ENCODE measurements around the gene CD19.
"Not testable (repeated sequence)": the region's sequence is repeated elsewhere in the genome, so short reads cannot be mapped to it uniquely, and the experiment has no call there.

CD19 gene

DNA sequence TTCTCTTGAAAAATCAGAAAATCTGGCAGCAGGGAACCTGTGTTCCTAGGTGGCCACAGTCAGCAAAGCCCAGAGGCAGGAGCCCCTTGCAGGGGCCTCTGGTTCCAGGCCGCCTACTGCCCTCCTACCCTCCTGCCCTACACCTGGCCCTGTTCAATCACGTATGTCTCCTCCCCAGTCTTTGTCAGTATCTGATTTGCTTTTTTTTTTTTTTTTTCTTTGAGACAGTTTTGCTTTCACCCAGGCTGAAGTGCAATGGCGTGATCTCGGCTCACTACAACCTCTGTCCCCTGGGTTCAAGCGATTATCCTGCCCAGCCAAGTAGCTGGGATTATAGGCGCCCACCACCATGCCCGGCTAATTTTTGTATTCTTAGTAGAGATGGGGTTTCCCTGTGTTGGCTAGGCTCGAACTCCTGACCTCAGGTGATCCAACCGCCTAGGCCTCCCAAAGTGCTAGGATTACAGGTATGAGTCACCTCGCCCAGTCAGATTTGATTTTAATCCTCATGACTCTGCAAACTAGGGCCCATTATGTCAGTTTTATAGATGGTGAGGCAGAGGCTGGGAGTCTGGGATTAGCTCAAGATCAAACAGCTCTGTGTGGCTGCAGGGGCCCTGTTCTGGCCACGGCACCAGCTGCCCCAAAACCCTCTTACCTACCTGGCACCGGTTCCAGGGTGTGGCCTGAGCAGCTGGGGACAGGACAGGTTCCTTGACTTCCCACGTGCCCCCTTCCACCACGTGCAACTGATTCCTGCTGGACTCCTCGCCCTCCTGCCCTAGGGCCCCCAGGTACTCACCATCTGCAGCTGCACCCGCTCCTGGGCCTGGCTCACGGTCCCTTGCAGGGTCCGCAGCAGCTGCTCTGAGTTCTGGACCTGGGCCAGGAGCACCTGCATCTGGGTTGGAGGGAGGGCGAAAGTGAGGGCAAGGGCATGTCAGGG lies 21.4 kb upstream of the CD19 start:
- DNase-seq, result no peak

GRCh38 chr16:28912558-28912957 lies 19.2 kb upstream of the CD19 start:
- DNase-seq, result no peak

- no peak for DNase-seq
These were observed 17.6 kb upstream of the CD19 start for GRCh38 chr16:28913946-28914724.

DNA sequence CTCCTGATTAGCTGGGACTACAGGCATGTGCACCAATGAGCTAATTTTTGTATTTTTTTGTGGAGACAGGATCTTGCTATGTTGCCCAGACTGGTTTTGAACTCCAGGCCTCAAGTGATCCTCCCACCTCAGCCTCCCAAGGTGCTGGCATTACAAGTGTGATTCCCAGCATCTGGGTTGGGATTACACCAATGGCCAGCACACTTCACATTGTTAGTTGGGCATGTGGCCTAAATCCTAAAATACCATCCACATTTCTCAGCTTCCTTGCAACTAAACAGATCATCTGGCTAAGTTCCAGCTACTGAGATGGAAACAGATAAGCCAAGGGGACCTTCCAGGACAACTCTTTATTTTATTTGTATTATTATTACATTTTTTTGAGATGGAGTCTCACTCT lies 16.6 kb upstream of the CD19 start:
- DNase-seq, result peak; percentile 66

GRCh38 chr16:28917095-28917494 lies 14.7 kb upstream of the CD19 start:
- no peak for DNase-seq

DNA sequence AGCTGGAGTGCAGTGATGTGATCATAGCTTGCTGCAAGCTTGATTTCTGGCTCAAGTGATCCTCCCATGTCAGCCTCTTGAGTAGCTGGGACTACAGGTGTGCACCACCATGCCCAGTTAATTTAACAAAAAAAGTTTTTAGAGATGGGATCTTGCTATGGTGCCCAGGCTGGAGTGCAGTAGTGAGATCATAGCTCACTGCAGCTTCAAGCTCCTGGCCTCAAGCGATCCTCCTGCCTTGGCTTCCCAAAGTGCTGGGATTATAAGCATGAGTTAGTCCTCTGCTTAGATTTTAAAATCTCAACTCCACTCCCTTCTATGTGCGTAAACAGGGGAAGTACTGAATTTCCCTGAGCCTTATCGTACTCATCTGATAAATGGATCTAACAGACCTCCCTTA lies 13.1 kb upstream of the CD19 start:
- no peak for DNase-seq

GRCh38 chr16:28923231-28923587 lies 8.6 kb upstream of the CD19 start:
- DNase-seq, result no peak

DNA sequence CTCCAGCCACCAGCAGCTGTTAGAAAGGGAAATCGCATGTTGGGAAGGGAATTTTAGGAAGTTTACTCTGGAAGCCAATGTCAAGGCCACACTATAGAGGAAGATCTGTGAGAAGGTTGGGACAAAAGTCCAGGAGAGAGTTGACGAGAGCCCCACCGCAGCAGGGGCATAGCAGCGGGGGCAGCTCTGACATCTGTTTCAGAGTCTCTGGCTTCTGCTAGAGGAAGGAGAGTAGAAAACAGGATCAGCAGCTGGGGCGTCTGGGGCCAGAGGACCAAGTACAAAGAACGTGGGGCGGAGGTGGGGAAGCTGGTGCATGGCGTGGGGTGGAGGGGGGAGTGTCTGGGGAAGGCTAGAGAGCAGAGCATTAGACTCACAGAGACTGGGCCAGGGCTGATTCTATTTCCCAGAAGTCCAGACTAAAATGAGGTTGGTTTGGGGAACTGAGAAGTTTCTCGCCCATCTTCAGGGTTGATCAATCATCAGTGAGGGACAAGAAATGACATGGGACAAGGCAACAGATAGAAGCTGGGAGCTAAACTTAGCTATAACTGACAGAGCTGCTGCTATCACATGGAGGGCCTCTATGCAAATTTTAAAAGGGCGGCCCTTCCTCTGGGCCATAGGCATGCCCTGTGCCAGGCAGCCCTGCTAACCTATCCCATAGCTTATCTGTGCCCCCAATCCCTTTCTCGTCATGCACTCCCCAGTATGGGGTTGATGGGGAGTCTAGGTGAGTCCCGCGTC lies 7.9 kb upstream of the CD19 start:
- DNase-seq, result no peak

GRCh38 chr16:28924399-28924761 lies 7.4 kb upstream of the CD19 start:
- DNase-seq, result no peak

GRCh38 chr16:28924762-28925385 lies 6.9 kb upstream of the CD19 start, which contains the start of gene RABEP2:
RABEP2 (minus strand) TSS chr16:28925238; CDS start chr16:28925163, 75 bp downstream.
- DNase-seq, result peak; percentile 81 to 90

GRCh38 chr16:28925386-28926228 lies 6.2 kb upstream of the CD19 start:
- DNase-seq, result peak; percentile 76 to 89

DNA sequence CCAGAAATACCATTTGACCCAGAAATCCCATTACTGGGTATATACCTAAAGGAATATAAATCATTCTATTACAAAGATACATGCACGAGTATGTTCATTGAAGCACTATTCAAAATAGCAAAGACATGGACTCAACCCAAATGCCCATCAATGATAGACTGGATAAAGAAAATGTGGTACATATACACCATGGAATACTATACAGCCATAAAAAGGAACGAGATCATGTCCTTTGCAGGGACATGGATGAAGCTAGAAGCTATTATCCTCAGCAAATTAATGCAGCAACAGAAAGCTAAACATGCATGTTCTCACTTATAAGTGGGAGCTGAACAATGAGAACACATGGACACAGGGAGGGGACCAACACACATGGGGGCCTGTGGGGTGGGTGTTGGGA lies 5.5 kb upstream of the CD19 start:
- DNase-seq, result not testable (repeated sequence)

DNA sequence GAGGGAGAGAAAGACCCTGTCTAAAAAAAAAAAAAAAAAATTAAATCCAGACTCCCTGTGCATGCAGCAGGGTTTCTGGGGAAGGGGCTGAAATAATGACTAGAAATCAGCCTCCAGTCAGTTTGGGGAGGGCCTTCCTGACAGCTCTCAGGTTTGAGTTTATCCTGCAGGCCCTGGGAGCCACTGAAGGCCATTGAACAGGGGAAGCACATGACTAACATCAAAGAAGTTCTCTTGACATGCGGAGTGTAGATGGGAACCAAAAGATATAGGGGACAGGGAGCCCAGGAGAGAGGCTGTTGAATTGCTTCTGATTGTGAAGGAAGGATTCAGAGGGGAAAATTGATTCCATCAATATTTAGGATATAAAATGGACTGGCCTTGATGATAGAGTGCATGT lies 4.0 kb upstream of the CD19 start:
- DNase-seq, result no peak

DNA sequence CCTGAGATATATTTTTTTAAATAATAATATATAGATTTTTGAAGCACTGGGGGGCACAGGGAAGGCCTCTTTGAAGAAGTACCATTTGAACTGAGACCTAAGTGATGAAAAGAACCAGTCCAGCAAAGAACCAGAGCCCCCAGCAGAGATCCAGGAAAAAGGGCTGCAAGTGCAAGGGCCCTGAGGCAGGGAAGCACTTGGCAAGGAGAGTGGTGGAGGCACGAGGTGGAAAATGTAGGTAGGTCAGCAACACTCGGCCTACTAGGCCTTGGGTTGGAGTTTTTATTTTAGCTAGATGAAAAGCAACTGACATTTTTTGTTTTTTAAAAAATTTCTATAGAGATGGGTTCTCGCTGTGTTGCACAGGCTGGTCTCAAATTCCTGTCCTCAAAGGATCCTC lies 1.6 kb upstream of the CD19 start:
- DNase-seq, result no peak

- DNase-seq, result no peak
These were observed 1.1 kb upstream of the CD19 start for GRCh38 chr16:28930652-28931051.

DNA sequence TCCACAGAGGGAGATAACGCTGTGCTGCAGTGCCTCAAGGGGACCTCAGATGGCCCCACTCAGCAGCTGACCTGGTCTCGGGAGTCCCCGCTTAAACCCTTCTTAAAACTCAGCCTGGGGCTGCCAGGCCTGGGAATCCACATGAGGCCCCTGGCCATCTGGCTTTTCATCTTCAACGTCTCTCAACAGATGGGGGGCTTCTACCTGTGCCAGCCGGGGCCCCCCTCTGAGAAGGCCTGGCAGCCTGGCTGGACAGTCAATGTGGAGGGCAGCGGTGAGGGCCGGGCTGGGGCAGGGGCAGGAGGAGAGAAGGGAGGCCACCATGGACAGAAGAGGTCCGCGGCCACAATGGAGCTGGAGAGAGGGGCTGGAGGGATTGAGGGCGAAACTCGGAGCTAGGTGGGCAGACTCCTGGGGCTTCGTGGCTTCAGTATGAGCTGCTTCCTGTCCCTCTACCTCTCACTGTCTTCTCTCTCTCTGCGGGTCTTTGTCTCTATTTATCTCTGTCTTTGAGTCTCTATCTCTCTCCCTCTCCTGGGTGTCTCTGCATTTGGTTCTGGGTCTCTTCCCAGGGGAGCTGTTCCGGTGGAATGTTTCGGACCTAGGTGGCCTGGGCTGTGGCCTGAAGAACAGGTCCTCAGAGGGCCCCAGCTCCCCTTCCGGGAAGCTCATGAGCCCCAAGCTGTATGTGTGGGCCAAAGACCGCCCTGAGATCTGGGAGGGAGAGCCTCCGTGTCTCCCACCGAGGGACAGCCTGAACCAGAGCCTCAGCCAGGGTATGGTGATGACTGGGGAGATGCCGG lies 769 bp downstream of the CD19 start:
- no peak for DNase-seq

DNA sequence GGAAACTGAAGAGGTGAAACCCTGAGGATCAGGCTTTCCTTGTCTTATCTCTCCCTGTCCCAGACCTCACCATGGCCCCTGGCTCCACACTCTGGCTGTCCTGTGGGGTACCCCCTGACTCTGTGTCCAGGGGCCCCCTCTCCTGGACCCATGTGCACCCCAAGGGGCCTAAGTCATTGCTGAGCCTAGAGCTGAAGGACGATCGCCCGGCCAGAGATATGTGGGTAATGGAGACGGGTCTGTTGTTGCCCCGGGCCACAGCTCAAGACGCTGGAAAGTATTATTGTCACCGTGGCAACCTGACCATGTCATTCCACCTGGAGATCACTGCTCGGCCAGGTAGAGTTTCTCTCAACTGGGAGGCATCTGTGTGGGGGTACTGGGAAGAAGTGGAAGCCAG lies 1.4 kb downstream of the CD19 start:
- DNase-seq, result no peak

GRCh38 chr16:28935346-28935745 lies 3.6 kb downstream of the CD19 start:
- DNase-seq, result no peak

- peak in 1 of 2 experiments; percentile 22 for DNase-seq
These were observed 4.4 kb downstream of the CD19 start for GRCh38 chr16:28935924-28936783.

DNA sequence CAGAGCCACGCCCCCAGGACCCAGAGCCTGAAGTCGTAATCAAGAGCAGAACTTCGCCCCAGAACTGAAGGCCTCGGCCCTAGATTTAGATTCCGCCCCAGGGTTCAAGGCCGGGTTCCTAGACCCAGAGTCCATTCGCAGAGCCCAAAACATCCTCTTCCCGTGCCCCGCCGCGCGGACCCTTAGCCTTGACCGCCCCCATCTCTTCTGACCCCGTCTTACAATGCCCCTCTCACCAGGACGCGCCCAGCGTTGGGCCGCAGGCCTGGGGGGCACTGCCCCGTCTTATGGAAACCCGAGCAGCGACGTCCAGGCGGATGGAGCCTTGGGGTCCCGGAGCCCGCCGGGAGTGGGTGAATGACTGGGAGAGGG lies 5.0 kb downstream of the CD19 start:
- no peak for DNase-seq

All from SW 1271 (cell line).